ENCODE results near the gene LDLR.

GRCh38 chr19:11061952-11062351 is 27.3 kb upstream of the LDLR start:
- no peak for TF ChIP-seq EZH2 (IDR thresholded peaks at IDR 0.05; ENCODE audit: insufficient read depth, poor library complexity, severe bottlenecking)
- TF ChIP-seq EZH2phosphoT487 (IDR thresholded peaks at IDR 0.05; ENCODE audit: insufficient read depth, low read depth), result no peak

Measured in GM23248 (cell line).